ENCODE results near the gene TMCC1. TPM values are rescaled to one million over a fixed set of nuclear protein-coding genes. Genes with fewer than 3 reads are reported as not detected.

TMCC1 gene
- total RNA-seq, 1 donor from 2014 or later = 24.3 TPM

GRCh38 chr3:129934234-129935123 is 41.0 kb upstream of the TMCC1 start:
- TF ChIP-seq, protein P1, sequence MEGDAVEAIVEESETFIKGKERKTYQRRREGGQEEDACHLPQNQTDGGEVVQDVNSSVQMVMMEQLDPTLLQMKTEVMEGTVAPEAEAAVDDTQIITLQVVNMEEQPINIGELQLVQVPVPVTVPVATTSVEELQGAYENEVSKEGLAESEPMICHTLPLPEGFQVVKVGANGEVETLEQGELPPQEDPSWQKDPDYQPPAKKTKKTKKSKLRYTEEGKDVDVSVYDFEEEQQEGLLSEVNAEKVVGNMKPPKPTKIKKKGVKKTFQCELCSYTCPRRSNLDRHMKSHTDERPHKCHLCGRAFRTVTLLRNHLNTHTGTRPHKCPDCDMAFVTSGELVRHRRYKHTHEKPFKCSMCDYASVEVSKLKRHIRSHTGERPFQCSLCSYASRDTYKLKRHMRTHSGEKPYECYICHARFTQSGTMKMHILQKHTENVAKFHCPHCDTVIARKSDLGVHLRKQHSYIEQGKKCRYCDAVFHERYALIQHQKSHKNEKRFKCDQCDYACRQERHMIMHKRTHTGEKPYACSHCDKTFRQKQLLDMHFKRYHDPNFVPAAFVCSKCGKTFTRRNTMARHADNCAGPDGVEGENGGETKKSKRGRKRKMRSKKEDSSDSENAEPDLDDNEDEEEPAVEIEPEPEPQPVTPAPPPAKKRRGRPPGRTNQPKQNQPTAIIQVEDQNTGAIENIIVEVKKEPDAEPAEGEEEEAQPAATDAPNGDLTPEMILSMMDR (conservative IDR thresholded peaks at IDR 0.05; ENCODE audit: low read depth, low read length) = peak; percentile 91
- no peak for DNase-seq (ENCODE audit: low read depth)

DNA sequence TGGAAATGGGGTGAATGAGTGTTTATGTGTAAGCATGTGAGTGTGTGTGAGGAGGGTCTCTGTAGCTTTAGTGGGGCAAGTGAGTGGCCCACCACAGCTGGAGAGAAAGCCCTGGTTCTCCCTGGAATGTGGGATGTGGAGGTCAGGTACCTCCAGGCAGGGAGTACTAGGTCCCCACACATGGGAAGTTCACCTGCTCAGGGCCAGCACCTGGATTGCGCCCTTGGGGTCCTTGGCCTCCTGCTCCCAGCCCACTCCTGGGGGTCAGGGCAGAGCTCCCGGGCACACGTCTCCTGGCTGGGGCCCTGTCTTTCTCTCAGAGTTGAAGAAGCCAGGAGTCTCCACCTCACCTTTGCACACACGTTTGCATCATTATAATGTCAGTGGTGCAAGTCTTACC is 40.0 kb upstream of the TMCC1 start:
- H3K4me3 ChIP-seq (ENCODE audit: low read depth, low read length) = no peak overlapping the region
- DNase-seq (ENCODE audit: low read depth) = no peak

More at GRCh38 chr3:129934234-129935123, 41.0 kb upstream of the TMCC1 start:
- H3K4me3 ChIP-seq (ENCODE audit: low read depth, low read length) = peak overlapping the region; percentile 50

DNA sequence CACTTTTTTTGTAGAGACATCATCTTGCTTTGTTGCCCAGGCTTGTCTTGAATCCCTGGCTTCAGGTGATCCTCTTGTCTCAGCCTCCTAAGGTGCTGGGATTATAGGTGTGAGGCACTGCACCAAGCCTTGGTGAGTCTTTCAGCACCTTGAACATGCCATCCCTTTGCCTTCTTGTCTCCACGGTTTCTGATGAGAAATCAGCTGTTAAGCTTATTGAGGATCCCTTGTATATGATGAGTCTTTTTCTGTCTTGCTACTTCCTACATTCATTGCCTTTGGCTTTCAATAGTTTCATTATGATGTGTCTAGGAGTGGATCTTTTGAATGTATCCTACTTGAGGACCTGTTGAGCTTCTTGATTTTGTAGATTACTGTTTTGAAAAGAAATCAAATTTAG is 35.9 kb upstream of the TMCC1 start:
- TF ChIP-seq, protein P1 (conservative IDR thresholded peaks at IDR 0.05; ENCODE audit: low read depth, low read length) = no peak
- no peak for DNase-seq (ENCODE audit: low read depth)
- H3K4me3 ChIP-seq (ENCODE audit: low read depth, low read length) = no peak overlapping the region

More for the DNA sequence above, 40.0 kb upstream of the TMCC1 start:
- TF ChIP-seq, protein P1 (conservative IDR thresholded peaks at IDR 0.05; ENCODE audit: low read depth, low read length) = no peak

DNA sequence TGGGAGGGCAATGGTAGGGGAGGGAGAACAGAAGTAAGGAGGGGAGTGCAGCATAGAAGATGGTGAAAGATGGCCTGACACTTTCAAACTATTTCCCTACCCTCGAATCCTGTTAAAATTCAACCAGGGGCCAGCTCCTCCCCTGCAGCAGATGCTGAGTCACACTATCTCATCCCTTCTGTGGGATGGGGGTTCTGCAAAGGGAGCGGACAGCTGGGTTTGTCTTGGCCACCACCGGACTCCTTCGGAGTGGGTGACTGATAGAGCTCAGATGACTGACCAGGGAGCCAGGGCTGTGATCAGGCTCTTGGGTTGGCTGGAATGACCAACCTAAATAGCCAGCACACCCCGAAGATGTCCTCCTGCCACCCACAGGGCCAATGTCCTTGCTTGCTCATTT is 33.6 kb upstream of the TMCC1 start:
- TF ChIP-seq, protein P1 (conservative IDR thresholded peaks at IDR 0.05; ENCODE audit: low read depth, low read length) = no peak
- H3K4me3 ChIP-seq (ENCODE audit: low read depth, low read length) = no peak overlapping the region
- DNase-seq (ENCODE audit: low read depth) = no peak

- DNase-seq (ENCODE audit: low read depth) = no peak
- TF ChIP-seq, protein P1 (conservative IDR thresholded peaks at IDR 0.05; ENCODE audit: low read depth, low read length) = no peak
- H3K4me3 ChIP-seq (ENCODE audit: low read depth, low read length) = no peak overlapping the region
Observed at GRCh38 chr3:129919806-129920205, 26.3 kb upstream of the TMCC1 start.

- TF ChIP-seq, protein P1 (conservative IDR thresholded peaks at IDR 0.05; ENCODE audit: low read depth, low read length) = no peak
- no peak for DNase-seq (ENCODE audit: low read depth)
- H3K4me3 ChIP-seq (ENCODE audit: low read depth, low read length) = no peak overlapping the region
Observed at GRCh38 chr3:129919357-129919756, 25.8 kb upstream of the TMCC1 start.

DNA sequence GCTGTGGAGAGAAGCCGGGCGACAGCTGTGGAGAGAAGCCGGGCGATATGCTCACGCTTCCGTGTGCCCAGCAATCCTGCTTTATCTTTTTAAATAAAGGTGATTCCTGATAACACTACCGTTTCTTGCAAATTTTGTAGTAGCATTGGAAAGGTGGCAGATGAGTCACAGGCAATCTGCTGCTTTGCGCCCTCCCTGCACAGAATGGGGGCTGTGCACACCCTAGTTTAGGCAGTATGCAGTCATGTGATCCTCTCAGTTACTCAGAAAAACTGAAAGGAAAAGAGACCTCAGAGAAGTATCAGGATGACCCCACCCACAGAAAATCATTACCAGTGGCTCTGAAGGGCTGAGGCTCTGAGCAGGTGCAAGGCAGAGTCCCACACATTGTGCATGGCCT is 24.9 kb upstream of the TMCC1 start:
- TF ChIP-seq, protein P1 (conservative IDR thresholded peaks at IDR 0.05; ENCODE audit: low read depth, low read length) = no peak
- DNase-seq (ENCODE audit: low read depth) = no peak
- no peak overlapping the region for H3K4me3 ChIP-seq (ENCODE audit: low read depth, low read length)
